ENCODE data around the gene FAHD2A.
A peak's percentile ranks its signal among the peaks of the same experiment; 100 is the strongest.
"Not testable (repeated sequence)": the region's sequence is repeated elsewhere in the genome, so short reads cannot be mapped to it uniquely, and the experiment has no call there.

The FAHD2A gene

GRCh38 chr2:95393901-95394300 is 8.6 kb upstream of the FAHD2A start:
- no peak overlapping the region for H3K27ac Mint-ChIP-seq
- no peak overlapping the region for H3K4me3 Mint-ChIP-seq
- H3K36me3 Mint-ChIP-seq = no peaks in the 10 kb centered on the region
- no peaks in the 10 kb centered on the region for H3K4me1 Mint-ChIP-seq
- H3K27me3 Mint-ChIP-seq = no peaks in the 10 kb centered on the region
- no peaks in the 10 kb centered on the region for H3K9me3 Mint-ChIP-seq

GRCh38 chr2:95399061-95399460 is 3.4 kb upstream of the FAHD2A start:
- no peak overlapping the region for H3K4me3 Mint-ChIP-seq
- peaks cover 16% of the 10 kb centered on the region for H3K4me1 Mint-ChIP-seq
- no peaks in the 10 kb centered on the region for H3K36me3 Mint-ChIP-seq
- no peaks in the 10 kb centered on the region for H3K9me3 Mint-ChIP-seq
- no peaks in the 10 kb centered on the region for H3K27me3 Mint-ChIP-seq
- no peak overlapping the region for H3K27ac Mint-ChIP-seq

GRCh38 chr2:95401480-95401879 is 1.0 kb upstream of the FAHD2A start:
- H3K27me3 Mint-ChIP-seq = no peaks in the 10 kb centered on the region

DNA sequence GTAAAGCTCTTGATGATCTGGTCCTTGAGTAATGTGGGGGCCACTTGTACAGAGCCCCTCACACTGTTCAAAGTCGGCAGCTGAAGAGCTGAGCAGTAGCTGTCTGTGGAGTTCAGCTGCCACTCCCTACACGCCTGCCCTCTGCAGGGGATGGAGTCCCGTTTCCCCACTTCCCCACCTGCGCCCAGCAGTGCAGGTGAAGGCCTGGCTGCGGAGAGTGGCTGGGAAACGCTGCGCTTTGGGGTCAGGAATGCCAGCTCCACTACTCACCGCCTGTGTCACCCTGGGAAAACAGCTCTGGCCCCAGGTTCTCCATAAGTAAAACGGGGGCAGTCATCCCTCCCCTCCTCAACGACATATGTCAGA is 521 bp upstream of the FAHD2A start:
- Mint-ChIP-seq H3K4me1 (peaks cover 19% of the 10 kb centered on the region), H3K4me3 (peak overlapping the region; percentile 97), H3K27ac (peak overlapping the region; percentile 91)
- not testable (repeated sequence) for H3K36me3 Mint-ChIP-seq, H3K9me3 Mint-ChIP-seq, H3K27me3 Mint-ChIP-seq

More at GRCh38 chr2:95401480-95401879, 1.0 kb upstream of the FAHD2A start:
- Mint-ChIP-seq H3K4me1 (peaks cover 19% of the 10 kb centered on the region), H3K4me3 (peak overlapping the region; percentile 97), H3K27ac (no peak overlapping the region), H3K36me3 (no peaks in the 10 kb centered on the region), H3K9me3 (no peaks in the 10 kb centered on the region)

- not testable (repeated sequence) for H3K9me3 Mint-ChIP-seq, H3K36me3 Mint-ChIP-seq, H3K27me3 Mint-ChIP-seq
- Mint-ChIP-seq H3K4me3 (peak overlapping the region; percentile 97), H3K27ac (peak overlapping the region; percentile 62), H3K4me1 (peaks cover 23% of the 10 kb centered on the region)
These were observed 755 bp downstream of the FAHD2A start for GRCh38 chr2:95403204-95403721.

- H3K27me3 Mint-ChIP-seq, H3K9me3 Mint-ChIP-seq, H3K27ac Mint-ChIP-seq, H3K36me3 Mint-ChIP-seq: not testable (repeated sequence)
- peaks cover 23% of the 10 kb centered on the region for H3K4me1 Mint-ChIP-seq
- H3K4me3 Mint-ChIP-seq = peak overlapping the region; percentile 97
These were observed 1.3 kb downstream of the FAHD2A start for GRCh38 chr2:95403824-95404223.

GRCh38 chr2:95404676-95405075 is 2.2 kb downstream of the FAHD2A start:
- peaks cover 23% of the 10 kb centered on the region for H3K4me1 Mint-ChIP-seq
- H3K4me3 Mint-ChIP-seq, H3K9me3 Mint-ChIP-seq, H3K27me3 Mint-ChIP-seq, H3K27ac Mint-ChIP-seq, H3K36me3 Mint-ChIP-seq: not testable (repeated sequence)

GRCh38 chr2:95411239-95411638 is 8.7 kb downstream of the FAHD2A start:
- H3K4me3 Mint-ChIP-seq, H3K36me3 Mint-ChIP-seq, H3K27me3 Mint-ChIP-seq, H3K27ac Mint-ChIP-seq, H3K4me1 Mint-ChIP-seq, H3K9me3 Mint-ChIP-seq: not testable (repeated sequence)

DNA sequence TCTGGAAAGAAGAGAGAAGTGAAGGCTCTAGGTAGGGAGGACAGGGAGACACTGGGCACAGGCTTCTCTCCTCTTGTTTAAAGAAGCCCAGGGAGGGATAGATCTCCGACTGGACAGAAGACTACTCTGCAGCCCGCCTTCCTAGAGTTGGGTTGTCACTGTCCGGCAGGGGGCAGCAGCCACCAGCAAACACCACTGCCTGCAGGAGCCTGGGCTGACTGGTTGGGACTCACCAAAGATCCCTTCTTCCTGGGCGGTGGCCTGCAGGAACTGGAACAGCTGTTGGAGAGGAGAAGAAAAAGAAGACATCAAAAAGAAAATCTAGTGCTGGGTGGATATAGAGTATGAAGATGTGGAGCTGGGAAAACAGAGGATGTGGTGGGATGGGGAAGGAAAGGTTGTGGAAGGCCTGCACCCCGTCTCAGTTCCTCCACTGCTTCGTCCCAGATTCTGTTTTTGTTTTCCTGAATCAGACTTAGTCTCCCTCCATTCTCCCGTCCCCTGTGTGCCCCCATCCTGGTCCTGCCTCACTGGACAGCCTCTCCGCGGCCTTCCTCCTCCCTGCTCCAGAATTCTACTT is 11.6 kb downstream of the FAHD2A start:
- not testable (repeated sequence) for H3K27ac Mint-ChIP-seq

DNA sequence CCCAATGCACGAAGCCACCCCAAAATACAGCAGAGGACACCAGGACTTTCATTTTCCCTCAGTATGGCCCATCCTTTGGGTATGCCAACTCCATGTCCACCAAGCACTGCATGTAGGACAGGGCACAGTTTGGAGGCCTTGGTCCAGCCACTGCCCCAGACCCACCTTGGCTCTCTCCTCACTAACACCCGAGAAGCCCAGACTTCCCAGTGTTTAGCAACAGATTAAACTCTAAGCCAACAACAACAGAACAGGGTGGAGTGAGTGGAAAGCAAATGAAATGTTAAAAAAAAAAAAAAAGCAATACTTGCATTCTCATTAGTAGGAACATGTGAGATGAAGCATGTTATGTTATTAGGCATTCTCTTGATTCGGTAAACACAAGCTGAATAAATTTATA is 12.6 kb downstream of the FAHD2A start:
- not testable (repeated sequence) for H3K4me3 Mint-ChIP-seq, H3K27me3 Mint-ChIP-seq, H3K27ac Mint-ChIP-seq, H3K4me1 Mint-ChIP-seq, H3K9me3 Mint-ChIP-seq, H3K36me3 Mint-ChIP-seq

More for the DNA sequence above, 11.6 kb downstream of the FAHD2A start:
- H3K27me3 Mint-ChIP-seq, H3K9me3 Mint-ChIP-seq, H3K4me3 Mint-ChIP-seq, H3K36me3 Mint-ChIP-seq, H3K4me1 Mint-ChIP-seq: not testable (repeated sequence)

GRCh38 chr2:95415561-95415960 is 13.1 kb downstream of the FAHD2A start:
- not testable (repeated sequence) for H3K36me3 Mint-ChIP-seq, H3K27me3 Mint-ChIP-seq, H3K4me3 Mint-ChIP-seq, H3K9me3 Mint-ChIP-seq, H3K27ac Mint-ChIP-seq, H3K4me1 Mint-ChIP-seq

DNA sequence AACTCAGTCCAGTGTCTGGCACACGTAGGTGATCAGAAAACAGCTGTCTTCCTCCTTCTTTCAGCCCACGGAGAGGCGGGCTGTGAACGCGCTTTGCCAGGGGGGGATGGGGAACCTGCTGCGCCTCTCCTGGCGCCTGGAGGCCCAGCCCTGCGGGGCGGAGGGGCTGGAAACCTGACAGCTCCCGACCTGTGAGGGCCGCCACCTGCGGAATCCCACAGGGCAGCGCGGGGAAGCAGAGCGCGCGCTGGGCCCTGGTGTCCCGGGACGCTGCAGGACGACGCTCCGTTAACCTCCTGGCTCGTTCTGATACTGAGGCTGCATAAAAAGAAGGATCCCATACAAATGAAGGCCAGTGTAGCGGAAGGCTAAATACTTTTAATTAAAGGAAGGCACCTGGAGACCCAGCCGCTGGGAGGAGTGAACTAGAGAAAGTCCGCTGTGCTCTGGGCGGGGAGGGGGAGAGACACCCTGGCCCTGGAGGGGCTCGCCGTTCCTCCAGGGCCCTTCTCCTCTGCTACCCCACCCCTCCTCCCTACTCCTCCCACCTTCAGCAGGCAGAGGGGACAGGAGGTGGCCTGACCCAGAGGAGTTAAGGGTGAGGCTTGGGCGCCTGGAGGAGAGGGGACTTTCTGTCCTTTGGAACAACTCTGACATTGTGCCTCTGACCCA is 24.8 kb downstream of the FAHD2A start:
- H3K27me3 Mint-ChIP-seq, H3K36me3 Mint-ChIP-seq, H3K4me1 Mint-ChIP-seq, H3K4me3 Mint-ChIP-seq, H3K27ac Mint-ChIP-seq, H3K9me3 Mint-ChIP-seq: not testable (repeated sequence)

DNA sequence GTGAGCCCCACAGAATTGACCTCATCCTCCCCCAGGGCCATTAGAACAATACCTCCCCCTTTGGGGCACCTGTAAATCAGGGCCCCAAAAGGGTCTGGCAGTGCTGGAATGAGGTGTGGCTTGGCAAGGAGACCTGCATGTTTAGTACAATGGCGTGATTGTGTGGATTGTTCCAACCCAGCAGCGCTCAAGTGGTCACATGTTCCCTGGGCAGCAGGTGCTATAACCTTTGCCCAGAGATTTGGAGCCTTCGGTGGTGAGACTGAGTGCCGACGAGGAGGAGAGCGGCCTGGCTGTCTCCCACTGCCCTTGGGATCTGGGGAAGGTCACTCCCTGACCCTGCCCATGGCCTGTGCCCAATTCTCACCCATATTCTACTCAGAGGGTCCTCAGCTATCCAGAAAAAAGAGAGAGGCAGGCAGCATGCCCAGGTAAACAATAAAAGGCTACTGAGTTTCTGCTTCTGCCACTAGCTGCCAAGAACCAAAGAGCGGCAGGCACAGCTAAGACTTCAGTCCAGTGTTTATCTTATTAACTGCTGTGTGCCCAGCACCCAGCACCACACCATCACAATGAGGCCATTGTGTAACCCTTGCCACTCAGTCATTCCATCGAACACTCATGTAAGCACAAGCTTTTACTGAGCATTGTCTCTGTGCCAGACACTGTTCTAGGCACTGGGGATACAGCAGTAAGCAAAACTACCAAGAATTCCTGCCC is 27.4 kb downstream of the FAHD2A start:
- H3K27me3 Mint-ChIP-seq, H3K9me3 Mint-ChIP-seq, H3K4me1 Mint-ChIP-seq, H3K36me3 Mint-ChIP-seq, H3K27ac Mint-ChIP-seq, H3K4me3 Mint-ChIP-seq: not testable (repeated sequence)

GRCh38 chr2:95433373-95433772 is 30.9 kb downstream of the FAHD2A start:
- H3K9me3 Mint-ChIP-seq, H3K27me3 Mint-ChIP-seq, H3K4me1 Mint-ChIP-seq, H3K4me3 Mint-ChIP-seq, H3K36me3 Mint-ChIP-seq, H3K27ac Mint-ChIP-seq: not testable (repeated sequence)

GRCh38 chr2:95433973-95434372 is 31.5 kb downstream of the FAHD2A start:
- not testable (repeated sequence) for H3K36me3 Mint-ChIP-seq, H3K27me3 Mint-ChIP-seq, H3K4me3 Mint-ChIP-seq, H3K9me3 Mint-ChIP-seq, H3K27ac Mint-ChIP-seq, H3K4me1 Mint-ChIP-seq

GRCh38 chr2:95434507-95435076 is 32.1 kb downstream of the FAHD2A start:
- H3K4me3 Mint-ChIP-seq, H3K36me3 Mint-ChIP-seq, H3K27ac Mint-ChIP-seq, H3K27me3 Mint-ChIP-seq, H3K9me3 Mint-ChIP-seq, H3K4me1 Mint-ChIP-seq: not testable (repeated sequence)

Data from activated naive CD4-positive, alpha-beta T cell treated with anti-CD3 and anti-CD28 coated beads, Interleukin-2, amount 50 U/mL, for 24 hours (primary cell).